ENCODE data around the gene SPRED3. TPM values are rescaled to one million over a fixed set of nuclear protein-coding genes. Genes with fewer than 3 reads are reported as not detected.
A peak's percentile ranks its signal among the peaks of the same experiment; 100 is the strongest.
"Not testable (repeated sequence)": the region's sequence is repeated elsewhere in the genome, so short reads cannot be mapped to it uniquely, and the experiment has no call there.

SPRED3 gene, protein sequence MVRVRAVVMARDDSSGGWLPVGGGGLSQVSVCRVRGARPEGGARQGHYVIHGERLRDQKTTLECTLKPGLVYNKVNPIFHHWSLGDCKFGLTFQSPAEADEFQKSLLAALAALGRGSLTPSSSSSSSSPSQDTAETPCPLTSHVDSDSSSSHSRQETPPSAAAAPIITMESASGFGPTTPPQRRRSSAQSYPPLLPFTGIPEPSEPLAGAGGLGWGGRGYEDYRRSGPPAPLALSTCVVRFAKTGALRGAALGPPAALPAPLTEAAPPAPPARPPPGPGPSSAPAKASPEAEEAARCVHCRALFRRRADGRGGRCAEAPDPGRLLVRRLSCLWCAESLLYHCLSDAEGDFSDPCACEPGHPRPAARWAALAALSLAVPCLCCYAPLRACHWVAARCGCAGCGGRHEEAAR
- total RNA-seq, result 1 to 10 TPM in 3 of 9 donors, under 1 TPM in 5, not detected in 1; 0.06 to 3.3 (median 0.45) TPM
- 1 to 10 TPM; 1.4 TPM for polyA plus RNA-seq
- long read RNA-seq, donor 1, result 0 reads
- long read RNA-seq, donor 2, result 0 reads
- long read RNA-seq, donor 3, result 0 reads
- long read RNA-seq, donor 4, result 0 reads
- long read RNA-seq, donor 5, result 0 reads
- long read RNA-seq, donor 6, result 0 reads
- long read RNA-seq, donor 7, result 0 reads
- long read RNA-seq, donor 8, result 0 reads
- long read RNA-seq, donor 9, result 0 reads
- long read RNA-seq, donor 10, result 0 reads

DNA sequence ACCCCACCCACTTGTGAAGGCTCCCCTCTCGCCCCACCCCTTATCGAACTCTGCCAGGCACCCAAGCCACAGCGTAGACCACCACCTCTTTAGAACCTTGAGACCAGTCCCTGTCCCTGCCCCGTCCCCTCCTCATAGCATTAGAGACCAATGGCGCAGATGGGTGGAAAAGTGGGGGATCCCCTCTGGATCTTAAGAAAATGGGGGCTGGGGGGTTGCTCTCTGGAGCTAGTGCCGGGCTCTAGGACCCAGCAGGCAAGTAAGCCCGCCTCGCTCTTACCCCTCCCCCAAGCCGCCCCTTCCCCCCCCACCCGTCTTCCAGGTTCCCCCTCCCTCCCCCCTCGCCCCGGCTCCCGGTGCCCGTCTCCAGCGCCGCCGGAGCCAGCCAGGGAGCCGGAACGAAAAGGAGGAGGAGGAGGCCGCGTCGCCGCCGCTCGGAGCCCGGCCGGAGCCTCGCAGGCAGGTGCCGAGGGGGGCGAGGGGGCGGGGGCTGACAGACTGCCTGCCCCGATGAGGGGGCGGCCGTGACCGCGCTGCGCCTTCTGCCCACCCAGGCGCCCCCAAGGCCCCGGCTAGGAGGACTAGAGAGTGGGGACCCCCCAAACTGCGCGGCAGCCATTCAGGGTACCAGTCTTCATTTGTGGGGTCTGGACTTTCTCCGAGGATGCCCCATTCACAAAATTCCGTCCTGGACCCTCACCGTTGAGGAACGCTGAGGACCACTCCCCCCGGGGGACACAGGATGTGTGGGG is at the start of gene SPRED3:
Gene SPRED3, plus strand, starts transcription at position 349 of the 752 bp plus-strand sequence. CDS start 1,606 bp downstream, outside the sequence.
- Histone ChIP-seq H3K27me3 (no peaks in the 10 kb centered on the region), H3K36me3 (replicated peaks in 1 of 2) (peaks cover 0 to 6% of the 10 kb centered on the region in 2 donors), H3K4me3 (peak within 1 kb of the TSS in 2 of 4 donors; percentile 22 to 58), H3K4me1 (replicated peaks in 1 of 2) (peaks cover 14 to 29% of the 10 kb centered on the region in 2 donors), H3K9me3 (replicated peaks in 1 of 3) (no peaks in the 10 kb centered on the region), H3K27ac (peak within 1 kb of the TSS in 2 of 5 donors; percentile 62 to 81)
- WGBS, 4 donors, result 0 to 3% (median 1%) methylated on average over 6 to 41 of the region's 46 CpGs
- intact Hi-C loops (cut with DNase I), result no loop called here
- DNase-seq, result peak in 5 of 7 donors; percentile 39 to 67 (median 49)
- TF ChIP-seq POLR2A (IDR thresholded peaks at IDR 0.05), result no peak
- TF ChIP-seq, protein P1, sequence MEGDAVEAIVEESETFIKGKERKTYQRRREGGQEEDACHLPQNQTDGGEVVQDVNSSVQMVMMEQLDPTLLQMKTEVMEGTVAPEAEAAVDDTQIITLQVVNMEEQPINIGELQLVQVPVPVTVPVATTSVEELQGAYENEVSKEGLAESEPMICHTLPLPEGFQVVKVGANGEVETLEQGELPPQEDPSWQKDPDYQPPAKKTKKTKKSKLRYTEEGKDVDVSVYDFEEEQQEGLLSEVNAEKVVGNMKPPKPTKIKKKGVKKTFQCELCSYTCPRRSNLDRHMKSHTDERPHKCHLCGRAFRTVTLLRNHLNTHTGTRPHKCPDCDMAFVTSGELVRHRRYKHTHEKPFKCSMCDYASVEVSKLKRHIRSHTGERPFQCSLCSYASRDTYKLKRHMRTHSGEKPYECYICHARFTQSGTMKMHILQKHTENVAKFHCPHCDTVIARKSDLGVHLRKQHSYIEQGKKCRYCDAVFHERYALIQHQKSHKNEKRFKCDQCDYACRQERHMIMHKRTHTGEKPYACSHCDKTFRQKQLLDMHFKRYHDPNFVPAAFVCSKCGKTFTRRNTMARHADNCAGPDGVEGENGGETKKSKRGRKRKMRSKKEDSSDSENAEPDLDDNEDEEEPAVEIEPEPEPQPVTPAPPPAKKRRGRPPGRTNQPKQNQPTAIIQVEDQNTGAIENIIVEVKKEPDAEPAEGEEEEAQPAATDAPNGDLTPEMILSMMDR (IDR thresholded peaks at IDR 0.05), result no peak

DNA sequence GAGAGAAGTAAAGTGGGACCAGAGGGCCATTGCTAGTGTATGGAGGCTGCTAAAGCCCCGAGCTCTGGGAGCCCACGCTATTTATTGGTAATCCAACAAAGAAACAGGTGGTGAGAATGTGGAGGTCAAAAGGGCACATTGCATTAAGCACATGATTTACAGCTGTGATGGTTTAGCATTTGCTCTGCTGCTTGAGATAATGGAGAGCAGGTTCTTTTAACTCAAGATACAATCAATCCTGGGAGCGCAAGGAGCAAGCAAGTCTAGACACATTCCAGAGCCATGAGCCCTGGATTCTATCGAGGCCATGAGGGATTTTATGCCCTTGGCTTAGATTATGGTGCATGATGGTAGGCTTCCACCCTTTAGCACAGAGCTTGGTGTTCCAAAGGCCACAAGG is 49.5 kb upstream of the SPRED3 start:
- H3K9me3 ChIP-seq (replicated peaks in 1 of 3); H3K27ac ChIP-seq; DNase-seq; H3K36me3 ChIP-seq (replicated peaks in 1 of 2); H3K4me1 ChIP-seq (replicated peaks in 1 of 2); H3K27me3 ChIP-seq; H3K4me3 ChIP-seq: not testable (repeated sequence)
- 68 to 81% (median 76%) methylated on average over 4 of the region's 4 CpGs for WGBS, 4 donors
- intact Hi-C loops (cut with DNase I), result loop anchor here in 1 of 2 donors (5.0 kb wide), 1 partner anchor 33 kb away; the partner anchor contains the start of gene PSMD8

DNA sequence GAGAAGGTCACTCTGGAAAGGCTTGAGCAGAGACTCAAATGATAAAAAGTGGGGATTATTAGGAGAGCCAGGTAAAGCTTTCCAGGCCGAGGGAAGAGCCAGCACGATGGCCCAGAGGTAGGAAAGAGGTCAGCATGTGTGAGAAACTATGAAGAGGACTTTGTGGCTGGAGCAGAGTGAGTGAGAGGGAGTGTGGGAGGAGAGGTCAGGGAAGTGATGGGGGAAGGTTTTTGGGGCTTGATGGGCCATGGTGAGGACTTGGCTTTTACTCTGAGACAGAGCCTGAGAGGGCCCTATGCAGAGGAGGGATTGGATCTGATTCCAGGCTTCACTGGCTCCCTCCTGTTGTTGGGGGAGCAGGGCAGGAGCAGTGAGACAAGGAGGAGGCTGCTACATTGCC is 47.6 kb upstream of the SPRED3 start:
- DNase-seq, result no peak
- no peaks in the 10 kb centered on the region for H3K27me3 ChIP-seq
- no peaks in the 10 kb centered on the region for H3K36me3 ChIP-seq (replicated peaks in 1 of 2)
- H3K9me3 ChIP-seq (replicated peaks in 1 of 3), result no peaks in the 10 kb centered on the region
- H3K27ac ChIP-seq, result no peak overlapping the region
- WGBS, 4 donors, result 86 to 97% (median 94%) methylated on average over 2 of the region's 2 CpGs
- intact Hi-C loops (cut with DNase I), result no loop called here
- TF ChIP-seq POLR2A (IDR thresholded peaks at IDR 0.05), result no peak
- TF ChIP-seq, protein P1 (IDR thresholded peaks at IDR 0.05), result no peak
- no peak overlapping the region for H3K4me3 ChIP-seq
- peaks cover 0 to 5% of the 10 kb centered on the region in 2 donors for H3K4me1 ChIP-seq (replicated peaks in 1 of 2)

DNA sequence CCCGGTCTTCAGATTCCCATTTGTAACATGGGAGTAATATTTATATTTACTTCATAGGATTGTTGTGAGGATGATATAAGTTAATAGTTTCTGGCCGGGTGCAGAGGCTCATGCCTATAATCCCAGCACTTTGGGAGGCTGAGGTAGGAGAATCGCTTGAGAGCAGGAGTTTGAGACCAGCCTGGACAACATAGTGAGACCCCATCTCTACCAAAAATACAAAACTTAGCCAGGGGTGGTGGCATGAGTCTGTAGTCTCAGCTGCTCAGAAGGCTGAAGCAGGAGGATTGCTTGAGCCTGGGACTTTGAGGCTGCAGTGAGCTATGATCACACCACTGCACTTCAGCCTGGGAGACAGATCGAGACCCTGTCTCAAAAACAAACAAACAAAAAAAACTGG is 41.7 kb upstream of the SPRED3 start:
- no peak overlapping the region for H3K27ac ChIP-seq
- H3K36me3 ChIP-seq (replicated peaks in 1 of 2), result no peaks in the 10 kb centered on the region
- intact Hi-C loops (cut with DNase I), result no loop called here
- no peaks in the 10 kb centered on the region for H3K4me1 ChIP-seq (replicated peaks in 1 of 2)
- TF ChIP-seq, protein P1 (IDR thresholded peaks at IDR 0.05), result no peak
- no peak for TF ChIP-seq POLR2A (IDR thresholded peaks at IDR 0.05)
- no peaks in the 10 kb centered on the region for H3K9me3 ChIP-seq (replicated peaks in 1 of 3)
- H3K4me3 ChIP-seq, result no peak overlapping the region
- 84 to 95% (median 90%) methylated on average over 4 of the region's 4 CpGs for whole genome bisulfite sequencing, 4 donors
- DNase-seq, result no peak
- H3K27me3 ChIP-seq, result no peaks in the 10 kb centered on the region

Data from adrenal gland (tissue), 19 donors.